HepG2 (cell line): ENCODE results near the gene CCM2L. TPM values are rescaled to one million over a fixed set of nuclear protein-coding genes. Genes with fewer than 3 reads are reported as not detected.

Source experiments
- AHR ChIP-seq: IDR thresholded peaks from 2 replicates; pipeline ENCODE4 v1.6.1; 2018; ENCODE audit warnings: missing genetic modification reagents, missing compliant biosample characterization
- ARNTL ChIP-seq: sonication (generic); formaldehyde crosslinking; IDR thresholded peaks from 2 replicates; pipeline ENCODE4 v1.4.0; 2020; ENCODE audit warnings: mild to moderate bottlenecking, missing genetic modification reagents
- ATF5 ChIP-seq: sonication (generic); formaldehyde crosslinking; IDR thresholded peaks from 2 replicates; pipeline ENCODE4 v1.4.0; 2020; ENCODE audit warnings: mild to moderate bottlenecking, low read depth, missing genetic modification reagents
- CBX5 ChIP-seq: sonication (generic); formaldehyde crosslinking; IDR thresholded peaks from 2 replicates; pipeline ENCODE4 v1.4.0; 2020; ENCODE audit warnings: missing genetic modification reagents, borderline replicate concordance
- GATAD2A ChIP-seq: IDR thresholded peaks from 2 replicates; pipeline ENCODE4 v1.6.1; 2016
- GPBP1L1 ChIP-seq: sonication (generic); formaldehyde crosslinking; IDR thresholded peaks from 2 replicates; pipeline ENCODE4 v1.5.0; 2020; ENCODE audit warnings: mild to moderate bottlenecking, missing genetic modification reagents
- NFYC ChIP-seq: IDR thresholded peaks from 2 replicates; pipeline ENCODE4 v1.6.1; 2016; ENCODE audit warnings: missing genetic modification reagents, missing compliant biosample characterization
- NPAS2 ChIP-seq: sonication (generic); formaldehyde crosslinking; IDR thresholded peaks from 2 replicates; pipeline ENCODE4 v1.8.0; 2022; ENCODE audit warnings: mild to moderate bottlenecking, missing genetic modification reagents, borderline replicate concordance
- PCBP2 ChIP-seq: fragments of 200-400 bp; formaldehyde crosslinking; optimal IDR thresholded peaks from 2 replicates; pipeline ENCODE3; 2018; ENCODE audit warnings: low read length, low read depth; ENCODE audit not compliant: poor library complexity, severe bottlenecking
- RARG ChIP-seq: sonication (generic); formaldehyde crosslinking; IDR thresholded peaks from 2 replicates; pipeline ENCODE4 v1.4.0; 2020; ENCODE audit warnings: low read depth, mild to moderate bottlenecking, missing genetic modification reagents
- RELA ChIP-seq: sonication (generic); formaldehyde crosslinking; IDR thresholded peaks from 2 replicates; pipeline ENCODE4 v1.4.0; 2020; ENCODE audit warnings: missing genetic modification reagents
- REXO4 ChIP-seq: sonication (generic); formaldehyde crosslinking; IDR thresholded peaks from 2 replicates; pipeline ENCODE4 v1.8.0; 2022; ENCODE audit warnings: missing genetic modification reagents, mild to moderate bottlenecking, borderline replicate concordance
- SKIL ChIP-seq: sonication (generic); formaldehyde crosslinking; IDR thresholded peaks from 2 replicates; pipeline ENCODE4 v1.8.0; 2022; ENCODE audit warnings: missing genetic modification reagents, mild to moderate bottlenecking, moderate library complexity, borderline replicate concordance
- SNAPC2 ChIP-seq: sonication (generic); formaldehyde crosslinking; IDR thresholded peaks from 2 replicates; pipeline ENCODE4 v1.8.1; 2022; ENCODE audit warnings: mild to moderate bottlenecking, missing genetic modification reagents
- SP1 ChIP-seq, 2 experiments: fragments of 450-650 bp in 1 of 2; sonication (generic) in 1 of 2; formaldehyde crosslinking in 1 of 2; IDR thresholded peaks; 2 replicates each; pipeline versions ENCODE4 v1.4.0 to v1.6.1; 2016 to 2020; ENCODE audit warnings: missing genetic modification reagents in 1 of 2
- TCF12 ChIP-seq, 2 experiments: fragments of 450-650 bp in 1 of 2; sonication (generic) in 1 of 2; formaldehyde crosslinking in 1 of 2; IDR thresholded peaks; 2 replicates each; pipeline versions ENCODE4 v1.6.1 to v1.8.0; 2017 to 2022; ENCODE audit warnings: antibody characterized with exemption in 1 of 2, mild to moderate bottlenecking in 1 of 2, missing genetic modification reagents in 1 of 2, moderate library complexity in 1 of 2
- TRIM24 ChIP-seq: sonication (generic); formaldehyde crosslinking; IDR thresholded peaks from 2 replicates; pipeline ENCODE4 v1.8.0; 2022; ENCODE audit warnings: mild to moderate bottlenecking, missing genetic modification reagents
- ZFP36L1 ChIP-seq: sonication (generic); formaldehyde crosslinking; IDR thresholded peaks from 2 replicates; pipeline ENCODE4 v1.8.0; 2022; ENCODE audit warnings: mild to moderate bottlenecking, missing genetic modification reagents, moderate library complexity
- ZNF20 ChIP-seq: sonication (generic); formaldehyde crosslinking; IDR thresholded peaks from 2 replicates; pipeline ENCODE4 v1.4.0; 2020; ENCODE audit warnings: mild to moderate bottlenecking, moderate library complexity, missing genetic modification reagents
- ZNF256 ChIP-seq: sonication (generic); formaldehyde crosslinking; conservative IDR thresholded peaks from 2 replicates; pipeline ENCODE4 v1.4.0; 2020; ENCODE audit warnings: missing genetic modification reagents
- ZNF44 ChIP-seq: sonication (generic); formaldehyde crosslinking; IDR thresholded peaks from 2 replicates; pipeline ENCODE4 v1.5.1; 2020; ENCODE audit warnings: mild to moderate bottlenecking, missing genetic modification reagents
- ZNF484 ChIP-seq: sonication (generic); formaldehyde crosslinking; IDR thresholded peaks from 2 replicates; pipeline ENCODE4 v1.5.1; 2020; ENCODE audit warnings: mild to moderate bottlenecking, low read depth, missing genetic modification reagents, borderline replicate concordance
- ZNF670 ChIP-seq: sonication (generic); formaldehyde crosslinking; IDR thresholded peaks from 2 replicates; pipeline ENCODE4 v1.8.0; 2022; ENCODE audit warnings: mild to moderate bottlenecking, missing genetic modification reagents, borderline replicate concordance
- ZNF703 ChIP-seq: sonication (generic); formaldehyde crosslinking; IDR thresholded peaks from 2 replicates; pipeline ENCODE4 v1.5.1; 2020; ENCODE audit warnings: missing genetic modification reagents, mild to moderate bottlenecking, moderate library complexity, borderline replicate concordance
- ZNF710 ChIP-seq: sonication (generic); formaldehyde crosslinking; IDR thresholded peaks from 2 replicates; pipeline ENCODE4 v1.5.0; 2020; ENCODE audit warnings: mild to moderate bottlenecking, missing genetic modification reagents, borderline replicate concordance
- polyA plus RNA-seq, 8 experiments: library from polyadenylated mRNA; depleted of rRNA in 3 of 8; stranded (reverse) in 7 of 8; unstranded in 1 of 8; fragments of >200 nt; fragmentation: Illumina TruSeq in 4 of 8; extraction: Trizol in 4 of 8; gene quantifications; 2 replicates each; pipeline versions ENCODE4 v1.2.1 to v1.2.3, GENCODE V29; 2011 to 2016; ENCODE audit warnings: low read depth in 4 of 8, missing spikeins in 1 of 8, mixed read lengths in 1 of 8; ENCODE audit not compliant: insufficient read depth in 1 of 8
- total RNA-seq, 5 experiments: library from RNA; depleted of rRNA; stranded (reverse); fragments of >200 nt; fragmentation: Illumina TruSeq; extraction: Trizol; gene quantifications; 2 replicates each; pipeline ENCODE4 v1.2.3, GENCODE V29; 2016; ENCODE audit warnings: low read depth in 1 of 5

CCM2L gene
- total and polyA plus RNA-seq, 2 of the 13 experiments (the other 11 are each of a cell fraction or from before 2014, with no cell fraction given): 0.15 TPM; not detected in 1

- TF ChIP-seq SKIL (CRISPR knock-in tag): no peak
- no peak for TF ChIP-seq SP1 (IDR thresholded peaks at IDR 0.05)
- TF ChIP-seq SP1 (CRISPR knock-in tag; IDR thresholded peaks at IDR 0.05): peak; percentile 52; the same call in 1 of the 2 replicates
- TF ChIP-seq ZNF484 (CRISPR knock-in tag): no peak
- no peak for TF ChIP-seq PCBP2
- no peak for TF ChIP-seq ZFP36L1 (CRISPR knock-in tag)
- TF ChIP-seq GATAD2A: peak; percentile 63
- TF ChIP-seq SNAPC2 (CRISPR knock-in tag): no peak
- no peak for TF ChIP-seq RARG (CRISPR knock-in tag)
- no peak for TF ChIP-seq ATF5 (CRISPR knock-in tag)
- TF ChIP-seq NFYC (CRISPR knock-in tag): no peak
- no peak for TF ChIP-seq ZNF256 (CRISPR knock-in tag)
- no peak for TF ChIP-seq ARNTL (CRISPR knock-in tag)
- TF ChIP-seq AHR: peak; percentile 20; the same call in 1 of the 2 replicates
- 0 out of 2 replicates have a peak, but pooled peaks have one; percentile 42 for TF ChIP-seq ZNF670 (CRISPR knock-in tag)
- TF ChIP-seq ZNF44 (CRISPR knock-in tag): no peak
- no peak for TF ChIP-seq ZNF20 (CRISPR knock-in tag)
- TF ChIP-seq ZNF703 (CRISPR knock-in tag): no peak
- TF ChIP-seq RELA: no peak
- no peak for TF ChIP-seq GPBP1L1 (CRISPR knock-in tag)
- TF ChIP-seq NPAS2 (CRISPR knock-in tag): no peak
- no peak for TF ChIP-seq REXO4 (CRISPR knock-in tag)
- no peak for TF ChIP-seq TCF12 (IDR thresholded peaks at IDR 0.05)
- no peak for TF ChIP-seq TCF12 (CRISPR knock-in tag; IDR thresholded peaks at IDR 0.05)
- TF ChIP-seq ZNF710: no peak
- peak; percentile 14; the same call in 1 of the 2 replicates for TF ChIP-seq CBX5 (CRISPR knock-in tag)
- TF ChIP-seq TRIM24 (CRISPR knock-in tag): no peak
Observed at GRCh38 chr20:32079655-32080109, 69.4 kb downstream of the CCM2L start (continued).
